ENCODE measurements around the gene TEX28. TPM values are rescaled to one million over a fixed set of nuclear protein-coding genes. Genes with fewer than 3 reads are reported as not detected.
"Not testable (repeated sequence)": the region's sequence is repeated elsewhere in the genome, so short reads cannot be mapped to it uniquely, and the experiment has no call there.

Gene TEX28
- total RNA-seq, 1 donor from 2014 or later, result not detected

DNA sequence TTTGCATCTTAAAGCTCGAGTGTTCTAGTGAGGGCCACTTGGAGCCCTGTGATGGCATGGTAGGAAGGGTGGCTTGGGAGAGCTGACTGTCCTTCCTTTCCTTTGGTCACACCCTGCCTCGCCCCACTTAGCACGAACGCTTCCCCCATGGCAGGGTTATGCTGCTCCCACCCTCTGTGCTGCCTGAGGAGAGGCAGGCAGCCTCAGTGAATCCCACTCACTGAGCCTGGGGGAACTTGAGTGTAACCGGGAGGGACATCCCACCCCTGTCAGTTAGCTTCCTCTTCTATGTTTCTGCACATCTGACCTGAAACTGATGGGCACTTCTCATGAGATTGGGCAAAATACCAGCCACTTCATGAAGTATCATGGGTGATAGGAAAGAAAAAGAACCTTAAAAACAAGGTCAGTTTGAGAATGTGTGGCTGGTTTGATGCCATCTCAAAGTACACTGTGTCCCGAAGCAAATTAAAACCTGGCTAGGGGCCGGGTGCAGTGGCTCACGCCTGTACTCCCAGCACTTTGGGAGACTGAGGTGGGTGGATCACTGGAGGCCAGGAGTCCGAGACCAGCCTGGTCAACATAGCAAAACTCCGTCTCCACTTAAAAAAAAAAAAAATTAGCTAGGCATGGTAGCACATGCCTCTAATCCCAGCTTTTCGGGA, 10.7 kb upstream of the TEX28 start:
- Mint-ChIP-seq H3K27me3 (no peaks in the 10 kb centered on the region), H3K9me3 (ENCODE audit: low read depth) (peaks cover 12% of the 10 kb centered on the region), H3K4me1 (ENCODE audit: low read depth) (no peaks in the 10 kb centered on the region), H3K4me3 (ENCODE audit: low read depth) (no peak overlapping the region), H3K27ac (no peak overlapping the region), H3K36me3 (ENCODE audit: insufficient read depth) (no peaks in the 10 kb centered on the region)
- no peak for DNase-seq (ENCODE audit: low spot score, unreplicated experiment)
- TF ChIP-seq, protein P1, sequence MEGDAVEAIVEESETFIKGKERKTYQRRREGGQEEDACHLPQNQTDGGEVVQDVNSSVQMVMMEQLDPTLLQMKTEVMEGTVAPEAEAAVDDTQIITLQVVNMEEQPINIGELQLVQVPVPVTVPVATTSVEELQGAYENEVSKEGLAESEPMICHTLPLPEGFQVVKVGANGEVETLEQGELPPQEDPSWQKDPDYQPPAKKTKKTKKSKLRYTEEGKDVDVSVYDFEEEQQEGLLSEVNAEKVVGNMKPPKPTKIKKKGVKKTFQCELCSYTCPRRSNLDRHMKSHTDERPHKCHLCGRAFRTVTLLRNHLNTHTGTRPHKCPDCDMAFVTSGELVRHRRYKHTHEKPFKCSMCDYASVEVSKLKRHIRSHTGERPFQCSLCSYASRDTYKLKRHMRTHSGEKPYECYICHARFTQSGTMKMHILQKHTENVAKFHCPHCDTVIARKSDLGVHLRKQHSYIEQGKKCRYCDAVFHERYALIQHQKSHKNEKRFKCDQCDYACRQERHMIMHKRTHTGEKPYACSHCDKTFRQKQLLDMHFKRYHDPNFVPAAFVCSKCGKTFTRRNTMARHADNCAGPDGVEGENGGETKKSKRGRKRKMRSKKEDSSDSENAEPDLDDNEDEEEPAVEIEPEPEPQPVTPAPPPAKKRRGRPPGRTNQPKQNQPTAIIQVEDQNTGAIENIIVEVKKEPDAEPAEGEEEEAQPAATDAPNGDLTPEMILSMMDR (IDR thresholded peaks at IDR 0.05; ENCODE audit: unreplicated experiment), result no peak

DNA sequence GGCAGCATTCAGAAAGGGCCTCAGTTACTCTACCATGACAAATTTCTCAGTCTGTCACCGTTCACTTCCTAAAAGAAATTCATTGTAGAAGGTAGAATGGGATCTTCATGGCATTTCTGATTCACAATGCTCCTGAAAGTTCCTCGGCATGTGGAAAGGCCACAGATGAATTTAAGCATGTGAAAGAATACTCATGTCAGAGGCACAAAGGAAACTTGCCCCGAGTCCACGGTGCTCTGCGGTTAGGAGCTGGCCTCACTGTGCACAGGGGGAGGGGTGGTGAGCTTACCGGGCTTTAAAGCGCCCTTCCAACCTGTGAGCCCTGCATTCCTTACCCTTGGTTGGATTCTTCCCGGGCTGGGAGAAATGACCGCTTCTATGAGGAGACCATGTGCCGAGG, 9.9 kb upstream of the TEX28 start:
- Mint-ChIP-seq H3K27me3 (no peaks in the 10 kb centered on the region), H3K27ac (no peak overlapping the region), H3K9me3 (ENCODE audit: low read depth) (peaks cover 16% of the 10 kb centered on the region), H3K36me3 (ENCODE audit: insufficient read depth) (no peaks in the 10 kb centered on the region), H3K4me3 (ENCODE audit: low read depth) (no peak overlapping the region), H3K4me1 (ENCODE audit: low read depth) (no peaks in the 10 kb centered on the region)
- no peak for DNase-seq (ENCODE audit: low spot score, unreplicated experiment)
- TF ChIP-seq, protein P1 (IDR thresholded peaks at IDR 0.05; ENCODE audit: unreplicated experiment), result no peak

DNA sequence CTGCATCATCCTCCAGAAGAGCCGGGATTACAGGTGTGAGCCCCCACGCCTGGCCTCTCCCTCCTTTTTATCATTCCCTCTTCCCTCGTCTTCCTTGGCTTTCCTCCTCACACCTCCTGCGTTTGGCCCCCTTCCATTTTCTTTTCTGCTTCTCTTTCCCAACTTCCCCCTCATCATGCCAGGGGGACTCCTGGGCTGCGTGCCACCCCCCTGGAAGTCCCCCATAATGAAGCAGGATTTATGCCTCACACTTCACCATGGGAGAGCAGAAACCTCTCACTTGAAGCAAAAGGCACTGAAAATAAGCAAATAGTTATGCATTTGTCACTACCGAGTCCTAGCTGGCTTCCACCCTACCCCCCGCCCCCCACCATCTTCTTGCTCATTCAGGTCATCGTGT, 8.6 kb upstream of the TEX28 start:
- DNase-seq (ENCODE audit: low spot score, unreplicated experiment), result no peak
- H3K27ac Mint-ChIP-seq, result no peak overlapping the region
- H3K4me1 Mint-ChIP-seq (ENCODE audit: low read depth), result no peaks in the 10 kb centered on the region
- peaks cover 20% of the 10 kb centered on the region for H3K9me3 Mint-ChIP-seq (ENCODE audit: low read depth)
- TF ChIP-seq, protein P1 (IDR thresholded peaks at IDR 0.05; ENCODE audit: unreplicated experiment), result no peak
- H3K36me3 Mint-ChIP-seq (ENCODE audit: insufficient read depth), result no peaks in the 10 kb centered on the region
- no peak overlapping the region for H3K4me3 Mint-ChIP-seq (ENCODE audit: low read depth)
- H3K27me3 Mint-ChIP-seq, result no peaks in the 10 kb centered on the region

DNA sequence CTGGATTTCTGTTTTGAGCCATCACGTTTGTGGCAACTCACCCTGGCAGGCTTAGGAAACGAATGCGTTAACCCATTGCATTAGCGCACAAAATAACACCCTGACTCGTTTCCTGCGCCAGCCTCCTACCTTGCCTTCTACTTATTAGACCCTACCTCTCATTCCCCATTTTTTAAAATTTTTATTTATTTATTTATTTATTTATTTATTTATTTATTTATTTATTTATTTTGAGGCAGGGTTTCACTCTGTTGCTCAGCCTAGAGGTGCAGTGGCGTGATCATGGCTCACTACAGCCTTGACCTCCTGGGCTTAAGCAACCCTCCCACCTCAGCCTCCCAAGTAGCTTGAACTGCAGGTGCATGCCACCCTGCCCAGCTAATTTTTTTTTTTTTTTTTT, 8.1 kb upstream of the TEX28 start:
- not testable (repeated sequence) for H3K27me3 Mint-ChIP-seq; H3K4me1 Mint-ChIP-seq (ENCODE audit: low read depth); DNase-seq (ENCODE audit: low spot score, unreplicated experiment); H3K27ac Mint-ChIP-seq; H3K4me3 Mint-ChIP-seq (ENCODE audit: low read depth); H3K36me3 Mint-ChIP-seq (ENCODE audit: insufficient read depth)
- peaks cover 21% of the 10 kb centered on the region for H3K9me3 Mint-ChIP-seq (ENCODE audit: low read depth)

DNA sequence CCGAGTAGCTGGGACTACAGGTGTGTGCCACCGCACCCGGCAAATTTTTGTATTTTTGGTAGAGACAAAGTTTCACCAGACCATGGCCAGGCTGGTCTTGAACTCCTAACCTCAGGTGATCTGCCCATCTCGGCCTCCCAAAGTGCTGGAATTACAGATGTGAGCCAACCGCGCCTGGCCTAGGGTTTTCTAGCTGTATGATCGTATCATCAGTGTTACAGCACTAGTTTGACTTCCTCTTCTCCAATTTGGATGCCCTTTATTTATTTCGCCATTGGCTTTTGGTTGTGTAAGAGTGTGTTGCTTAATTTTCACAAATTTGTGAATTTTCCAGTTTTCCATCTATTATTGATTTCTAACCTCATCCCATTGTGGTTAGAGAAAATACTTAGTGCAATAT, 5.9 kb upstream of the TEX28 start:
- H3K9me3 Mint-ChIP-seq (ENCODE audit: low read depth), result peaks cover 22% of the 10 kb centered on the region
- DNase-seq (ENCODE audit: low spot score, unreplicated experiment), result no peak
- H3K36me3 Mint-ChIP-seq (ENCODE audit: insufficient read depth), result no peaks in the 10 kb centered on the region
- H3K4me1 Mint-ChIP-seq (ENCODE audit: low read depth), result no peaks in the 10 kb centered on the region
- no peak overlapping the region for H3K4me3 Mint-ChIP-seq (ENCODE audit: low read depth)
- H3K27ac Mint-ChIP-seq, result no peak overlapping the region
- TF ChIP-seq, protein P1 (IDR thresholded peaks at IDR 0.05; ENCODE audit: unreplicated experiment), result no peak
- H3K27me3 Mint-ChIP-seq, result no peaks in the 10 kb centered on the region

DNA sequence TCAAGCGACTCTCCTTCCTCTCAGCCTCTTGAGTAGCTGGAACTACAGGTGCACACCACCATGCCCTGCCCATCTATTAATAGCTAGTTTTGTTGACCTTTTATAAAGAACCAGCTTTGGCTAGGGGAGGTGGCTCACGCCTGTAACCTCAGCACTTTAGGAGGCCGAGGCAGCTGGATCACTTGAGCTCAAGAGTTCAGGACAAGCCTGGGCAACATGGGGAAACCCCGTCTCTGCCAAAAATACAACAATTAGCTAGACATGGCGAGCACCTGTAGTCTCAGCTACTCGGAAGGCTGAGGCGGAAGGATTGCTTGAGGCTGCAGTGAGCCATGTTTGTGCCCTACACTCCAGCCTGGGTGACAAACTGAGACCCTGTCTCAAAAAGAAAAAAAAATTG, 3.4 kb upstream of the TEX28 start:
- no peaks in the 10 kb centered on the region for H3K27me3 Mint-ChIP-seq
- no peaks in the 10 kb centered on the region for H3K36me3 Mint-ChIP-seq (ENCODE audit: insufficient read depth)
- no peak overlapping the region for H3K4me3 Mint-ChIP-seq (ENCODE audit: low read depth)
- no peak overlapping the region for H3K27ac Mint-ChIP-seq
- TF ChIP-seq, protein P1 (IDR thresholded peaks at IDR 0.05; ENCODE audit: unreplicated experiment), result no peak
- DNase-seq (ENCODE audit: low spot score, unreplicated experiment), result no peak
- H3K9me3 Mint-ChIP-seq (ENCODE audit: low read depth), result peaks cover 17% of the 10 kb centered on the region
- H3K4me1 Mint-ChIP-seq (ENCODE audit: low read depth), result no peaks in the 10 kb centered on the region
